Thoracic aorta endothelial cell (primary cell): ENCODE data around the gene FAP. TPM values are rescaled to one million over a fixed set of nuclear protein-coding genes. Genes with fewer than 3 reads are reported as not detected.

Experiments used
- total RNA-seq: library from RNA; depleted of rRNA; stranded (reverse); fragments of >200 nt; gene quantifications from 2 replicates; pipeline ENCODE4 v1.2.3, GENCODE V29; 2012

The FAP gene
- 0.53 and 5.9 TPM in 2 replicates for total RNA-seq

GRCh38 chr2:162243294-162243693 lies at the start of gene FAP:
Gene FAP (minus strand): TSS chr2:162243445. CDS start chr2:162243327, 118 bp downstream.

GRCh38 chr2:162152147-162152546 lies 91.1 kb downstream of the FAP start, which contains the start of gene GCG:
Gene GCG (minus strand): TSS chr2:162152247. CDS start chr2:162149178, 3,069 bp downstream.

Other genes with a start within 250 kb of the FAP start
- 7.3 and 16.2 TPM in 2 replicates for gene DPP4, start 169.2 kb downstream of the FAP start, total RNA-seq
- not detected in 2 replicates for gene GCG, start 91.2 kb downstream of the FAP start, total RNA-seq
- 5.6 and 8.8 TPM in 2 replicates for gene IFIH1, start 75.2 kb upstream of the FAP start, total RNA-seq
- gene GCA, start 100.7 kb upstream of the FAP start, total RNA-seq, result 12.6 and 12.7 TPM in 2 replicates